DMS53 treated with DMSO at 0.1 percent for 48 hours (cell line): ENCODE results near the gene PPP1R16B.
A peak's percentile ranks its signal among the peaks of the same experiment; 100 is the strongest.

Experiments
- DNase-seq: peaks from one replicate; lab custom pipeline; 2025; ENCODE audit not compliant: unreplicated experiment; lab: John Stamatoyannopoulos, UW

PPP1R16B gene

GRCh38 chr20:38874460-38875174 is 69.1 kb downstream of the PPP1R16B start:
- DNase-seq = no peak

- DNase-seq = no peak
Measured at GRCh38 chr20:38875175-38875993, 69.9 kb downstream of the PPP1R16B start.

- no peak for DNase-seq
Measured at GRCh38 chr20:38877483-38877882, 72.0 kb downstream of the PPP1R16B start.

- DNase-seq = no peak
Measured at GRCh38 chr20:38878866-38879265, 73.4 kb downstream of the PPP1R16B start.

- DNase-seq = no peak
Measured at GRCh38 chr20:38880952-38881735, 75.6 kb downstream of the PPP1R16B start.

- no peak for DNase-seq
Measured at GRCh38 chr20:38881806-38882440, 76.4 kb downstream of the PPP1R16B start.

- DNase-seq = no peak
Measured at GRCh38 chr20:38882600-38882999, 77.1 kb downstream of the PPP1R16B start.

GRCh38 chr20:38883081-38883980 is 77.8 kb downstream of the PPP1R16B start:
- no peak for DNase-seq

GRCh38 chr20:38883981-38884733 is 78.7 kb downstream of the PPP1R16B start:
- no peak for DNase-seq

GRCh38 chr20:38885357-38885756 is 79.9 kb downstream of the PPP1R16B start:
- DNase-seq = no peak

- no peak for DNase-seq
Measured at GRCh38 chr20:38888059-38888831, 82.7 kb downstream of the PPP1R16B start.

- no peak for DNase-seq
Measured at GRCh38 chr20:38889050-38889449, 83.6 kb downstream of the PPP1R16B start.

- no peak for DNase-seq
Measured at GRCh38 chr20:38889792-38890496, 84.4 kb downstream of the PPP1R16B start.

- no peak for DNase-seq
Measured at GRCh38 chr20:38890497-38890818, 85.0 kb downstream of the PPP1R16B start.

GRCh38 chr20:38892091-38892981 is 86.8 kb downstream of the PPP1R16B start:
- no peak for DNase-seq

- no peak for DNase-seq
Measured at GRCh38 chr20:38893056-38893564, 87.6 kb downstream of the PPP1R16B start.

GRCh38 chr20:38893565-38894090 is 88.1 kb downstream of the PPP1R16B start:
- peak; percentile 23 for DNase-seq
